ENCODE measurements around the gene ST6GAL2.

ST6GAL2 gene

GRCh38 chr2:106859498-106859897 is 26.5 kb downstream of the ST6GAL2 start:
- DNase-seq: no peak

- no peak for DNase-seq
Measured at GRCh38 chr2:106858810-106859209, 27.2 kb downstream of the ST6GAL2 start.

GRCh38 chr2:106857882-106858478 is 28.0 kb downstream of the ST6GAL2 start:
- DNase-seq: no peak

GRCh38 chr2:106853631-106854030 is 32.3 kb downstream of the ST6GAL2 start:
- DNase-seq: no peak

- DNase-seq: no peak
Measured at GRCh38 chr2:106851881-106852501, 34.0 kb downstream of the ST6GAL2 start.

GRCh38 chr2:106851087-106851874 is 34.7 kb downstream of the ST6GAL2 start:
- no peak for DNase-seq

- DNase-seq: no peak
Measured at GRCh38 chr2:106849253-106849652, 36.7 kb downstream of the ST6GAL2 start.

GRCh38 chr2:106847366-106847765 is 38.6 kb downstream of the ST6GAL2 start:
- no peak for DNase-seq

GRCh38 chr2:106845716-106846115 is 40.3 kb downstream of the ST6GAL2 start:
- DNase-seq: no peak

GRCh38 chr2:106843910-106844250 is 42.1 kb downstream of the ST6GAL2 start:
- no peak for DNase-seq

- DNase-seq: no peak
Measured at GRCh38 chr2:106843001-106843909, 42.7 kb downstream of the ST6GAL2 start.

GRCh38 chr2:106841886-106842645 is 43.9 kb downstream of the ST6GAL2 start:
- DNase-seq: no peak

- DNase-seq: no peak
Measured at GRCh38 chr2:106840818-106841217, 45.1 kb downstream of the ST6GAL2 start.

GRCh38 chr2:106839849-106840595 is 45.9 kb downstream of the ST6GAL2 start:
- DNase-seq: no peak

- DNase-seq: no peak
Measured at GRCh38 chr2:106833256-106833655, 52.7 kb downstream of the ST6GAL2 start.

- no peak for DNase-seq
Measured at GRCh38 chr2:106831816-106832569, 54.0 kb downstream of the ST6GAL2 start.

- no peak for DNase-seq
Measured at GRCh38 chr2:106831241-106831640, 54.7 kb downstream of the ST6GAL2 start.

- no peak for DNase-seq
Measured at GRCh38 chr2:106830191-106830590, 55.8 kb downstream of the ST6GAL2 start.

GRCh38 chr2:106828119-106828518 is 57.8 kb downstream of the ST6GAL2 start:
- DNase-seq: no peak

- DNase-seq: no peak
Measured at GRCh38 chr2:106827158-106827557, 58.8 kb downstream of the ST6GAL2 start.

GRCh38 chr2:106825161-106825560 is 60.8 kb downstream of the ST6GAL2 start:
- DNase-seq: no peak

Data from stimulated activated CD4-positive, alpha-beta T cell treated with anti-CD3 and anti-CD28 coated beads, Interleukin-2, amount 100 ng/mL, for 48 hours (primary cell).